H9 (cell line): Measurements from ENCODE around the gene MXD4. TPM values are rescaled to one million over a fixed set of nuclear protein-coding genes. Genes with fewer than 3 reads are reported as not detected.

Source experiments
- DNase-seq: peaks from one replicate; pipeline ENCODE4 v3.0.0-alpha.2; 2017
- H2AFZ ChIP-seq: one replicate; pipeline ENCODE4 v1.6.1; 2013; ENCODE audit warnings: mild to moderate bottlenecking, low read length, control low read depth, moderate library complexity
- H2AK5ac ChIP-seq: 2 replicates; pipeline ENCODE4 v1.6.1; 2013; ENCODE audit warnings: low read length, control low read depth, mixed read lengths; ENCODE audit not compliant: insufficient read length
- H2BK120ac ChIP-seq: one replicate; pipeline ENCODE4 v1.6.1; 2013; ENCODE audit warnings: low read depth, mild to moderate bottlenecking, low read length, control low read depth, inconsistent platforms; ENCODE audit not compliant: poor library complexity, severe bottlenecking
- H2BK12ac ChIP-seq: 2 replicates; pipeline ENCODE4 v1.6.1; 2013; ENCODE audit warnings: low read length, control low read depth, mixed read lengths, low read depth; ENCODE audit not compliant: insufficient read length
- H2BK15ac ChIP-seq: 2 replicates; pipeline ENCODE4 v1.6.1; 2013; ENCODE audit warnings: low read depth, low read length, control low read depth
- H2BK20ac ChIP-seq: one replicate; pipeline ENCODE4 v1.6.1; 2013; ENCODE audit warnings: low read depth, mild to moderate bottlenecking, low read length, control low read depth, inconsistent platforms; ENCODE audit not compliant: poor library complexity, severe bottlenecking
- H2BK5ac ChIP-seq: 2 replicates; pipeline ENCODE4 v1.6.1; 2013; ENCODE audit warnings: low read length, control low read depth, mixed read lengths; ENCODE audit not compliant: insufficient read length
- H3K14ac ChIP-seq: 2 replicates; pipeline ENCODE4 v1.6.1; 2013; ENCODE audit warnings: low read length, control low read depth; ENCODE audit not compliant: insufficient read depth
- H3K18ac ChIP-seq: 2 replicates; pipeline ENCODE4 v1.6.1; 2013; ENCODE audit warnings: low read depth, mild to moderate bottlenecking, mixed read lengths, low read length, control low read depth; ENCODE audit not compliant: insufficient read length
- H3K23ac ChIP-seq: 2 replicates; pipeline ENCODE4 v1.6.1; 2013; ENCODE audit warnings: low read length, control low read depth, mixed read lengths, low read depth; ENCODE audit not compliant: insufficient read length
- H3K23me2 ChIP-seq: 2 replicates; pipeline ENCODE4 v1.6.1; 2013; ENCODE audit warnings: low read depth, mild to moderate bottlenecking, mixed read lengths, low read length, control low read depth; ENCODE audit not compliant: insufficient read length, poor library complexity, severe bottlenecking
- H3K27ac ChIP-seq: 2 replicates; pipeline ENCODE4 v1.5.1; 2013; ENCODE audit warnings: low read length, control low read depth, mixed read lengths, low read depth; ENCODE audit not compliant: insufficient read length
- H3K27me3 ChIP-seq: 2 replicates; pipeline ENCODE4 v1.6.1; 2013; ENCODE audit warnings: low read length, control low read depth, inconsistent platforms; ENCODE audit not compliant: insufficient read depth
- H3K4ac ChIP-seq: 2 replicates; pipeline ENCODE4 v1.6.1; 2013; ENCODE audit warnings: low read depth, mild to moderate bottlenecking, control low read depth, inconsistent platforms, low read length, moderate library complexity
- H3K4me1 ChIP-seq: 2 replicates; pipeline ENCODE4 v1.6.1; 2013; ENCODE audit warnings: low read length, control low read depth, inconsistent platforms; ENCODE audit not compliant: insufficient read depth
- H3K4me2 ChIP-seq: 2 replicates; pipeline ENCODE4 v1.6.1; 2013; ENCODE audit warnings: low read length, control low read depth, mixed read lengths; ENCODE audit not compliant: insufficient read length, insufficient read depth
- H3K56ac ChIP-seq: 2 replicates; pipeline ENCODE4 v1.6.1; 2013; ENCODE audit warnings: low read depth, mild to moderate bottlenecking, mixed read lengths, low read length, control low read depth; ENCODE audit not compliant: insufficient read length
- H3K79me1 ChIP-seq: 2 replicates; pipeline ENCODE4 v1.6.1; 2013; ENCODE audit warnings: low read depth, mild to moderate bottlenecking, moderate library complexity, low read length, control low read depth, inconsistent platforms; ENCODE audit not compliant: insufficient read depth, poor library complexity, severe bottlenecking
- H3K79me2 ChIP-seq: 2 replicates; pipeline ENCODE4 v1.6.1; 2013; ENCODE audit warnings: low read length, control low read depth, inconsistent platforms; ENCODE audit not compliant: insufficient read depth
- H3K9ac ChIP-seq: 2 replicates; pipeline ENCODE4 v1.6.1; 2013; ENCODE audit warnings: low read length, control low read depth, mixed read lengths; ENCODE audit not compliant: insufficient read length; ENCODE audit errors: extremely low read depth
- H3K9me3 ChIP-seq: one replicate; pipeline ENCODE4 v1.6.1; 2013; ENCODE audit warnings: low read depth, low read length, inconsistent platforms; ENCODE audit not compliant: control insufficient read depth
- H3T11ph ChIP-seq: one replicate; pipeline ENCODE4 v1.6.1; 2013; ENCODE audit warnings: mild to moderate bottlenecking, low read length, control low read depth, inconsistent platforms
- H4K20me1 ChIP-seq: one replicate; pipeline ENCODE4 v1.6.1; 2013; ENCODE audit not compliant: control insufficient read depth, insufficient read length, insufficient read depth
- H4K5ac ChIP-seq: 2 replicates; pipeline ENCODE4 v1.6.1; 2013; ENCODE audit warnings: low read depth, mild to moderate bottlenecking, mixed read lengths, low read length, control low read depth; ENCODE audit not compliant: insufficient read length
- H4K8ac ChIP-seq: replicated peaks from 2 replicates; pipeline ENCODE4 v1.6.1; 2013; ENCODE audit warnings: low read length, control low read depth, mixed read lengths, low read depth; ENCODE audit not compliant: insufficient read length
- H4K91ac ChIP-seq: 2 replicates; pipeline ENCODE4 v1.6.1; 2013; ENCODE audit warnings: low read depth, mild to moderate bottlenecking, moderate library complexity, mixed read lengths, low read length, control low read depth; ENCODE audit not compliant: insufficient read length
- H3K27ac Mint-ChIP-seq, 3 experiments: 2 replicates in 2 of 3; 3 replicates in 1 of 3; pipeline ENCODE4 v1.8.0; 2020 to 2021; ENCODE audit warnings: mixed read lengths in 3 of 3, mild to moderate bottlenecking in 1 of 3, moderate library complexity in 1 of 3
- H3K27me3 Mint-ChIP-seq: 2 replicates; pipeline ENCODE4 v1.8.0; 2021; ENCODE audit warnings: low read depth, mild to moderate bottlenecking, moderate library complexity, mixed read lengths
- H3K36me3 Mint-ChIP-seq, 3 experiments: 2 replicates in 2 of 3; 3 replicates in 1 of 3; pipeline ENCODE4 v1.8.0; 2020 to 2021; ENCODE audit warnings: low read depth in 3 of 3, mixed read lengths in 3 of 3; ENCODE audit not compliant: insufficient read depth in 1 of 3
- H3K4me1 Mint-ChIP-seq, 2 experiments: 2 replicates each; pipeline ENCODE4 v1.8.0; 2020; ENCODE audit warnings: mixed read lengths in 2 of 2
- H3K4me3 Mint-ChIP-seq, 2 experiments: 2 replicates in 1 of 2; 3 replicates in 1 of 2; pipeline ENCODE4 v1.8.0; 2020 to 2021; ENCODE audit warnings: mild to moderate bottlenecking in 2 of 2, mixed read lengths in 2 of 2, moderate library complexity in 1 of 2
- H3K9me3 Mint-ChIP-seq, 2 experiments: 2 replicates in 1 of 2; 3 replicates in 1 of 2; pipeline ENCODE4 v1.8.0; 2020; ENCODE audit warnings: mild to moderate bottlenecking in 2 of 2, mixed read lengths in 2 of 2, moderate library complexity in 1 of 2
- WGBS: extraction: QIAGEN DNeasy Blood & Tissue Kit; methylation state at CpG from one replicate; pipeline ENCODE4 v1.1.7; 2013; ENCODE audit warnings: missing lambda C conversion rate, low lambda C conversion rate, mixed read lengths; ENCODE audit not compliant: insufficient read length; ENCODE audit errors: extremely low coverage; 5-methylcytosine and 5-hydroxymethylcytosine counted together
- total RNA-seq: library from RNA; stranded (reverse); gene quantifications from 2 replicates; pipeline ENCODE4 v1.2.1, GENCODE V29; 2021
- TF ChIP-seq, protein P1 (sequence below): fragments of 200-600 bp; sonication (generic); conservative IDR thresholded peaks from 3 replicates; pipeline ENCODE4 v1.8.0; 2021; ENCODE audit warnings: antibody characterized with exemption, mild to moderate bottlenecking

MXD4 gene
- total RNA-seq, 1 experiment from 2014 or later = 24.1 TPM

DNA sequence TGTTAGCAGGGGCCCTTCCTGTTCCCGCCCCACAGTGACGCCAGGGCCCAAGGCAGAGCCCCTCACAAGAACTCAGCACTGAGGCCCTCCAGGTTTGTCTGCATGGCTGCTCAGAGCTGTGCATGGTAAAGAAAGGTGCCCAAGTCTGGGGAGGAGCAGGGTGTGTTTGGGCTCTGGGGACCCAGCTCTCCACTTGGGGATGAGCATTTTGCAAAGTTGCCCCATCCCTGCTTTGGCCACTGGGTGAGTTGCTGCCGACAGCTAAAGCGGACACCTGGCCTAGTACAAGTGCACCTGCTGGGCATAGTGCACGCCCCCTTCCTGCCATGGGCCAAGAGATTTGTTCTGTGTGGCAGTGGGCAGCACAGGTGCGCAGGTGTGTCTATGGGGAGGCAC is 2.0 kb upstream of the MXD4 start:
- H2BK5ac ChIP-seq = no peak overlapping the region
- no peak overlapping the region for H3K27ac ChIP-seq
- no peak overlapping the region; a peak in 1 of 7 replicates for H3K27ac Mint-ChIP-seq
- no peaks in the 10 kb centered on the region for H3K9me3 Mint-ChIP-seq
- no peak overlapping the region for H2BK120ac ChIP-seq
- H3K4me2 ChIP-seq = no peak overlapping the region
- H3T11ph ChIP-seq = no peak overlapping the region
- no peak overlapping the region for H2AK5ac ChIP-seq
- H2BK12ac ChIP-seq = no peak overlapping the region
- H2BK15ac ChIP-seq = no peak overlapping the region
- H4K20me1 ChIP-seq = no peaks in the 10 kb centered on the region
- H2BK20ac ChIP-seq = no peak overlapping the region
- peak overlapping the region in 1 of 2 experiments; percentile 77; a peak in 2 of 5 replicates for H3K4me3 Mint-ChIP-seq
- H3K79me2 ChIP-seq = no peaks in the 10 kb centered on the region
- no peak overlapping the region for H4K8ac ChIP-seq
- TF ChIP-seq, protein P1, sequence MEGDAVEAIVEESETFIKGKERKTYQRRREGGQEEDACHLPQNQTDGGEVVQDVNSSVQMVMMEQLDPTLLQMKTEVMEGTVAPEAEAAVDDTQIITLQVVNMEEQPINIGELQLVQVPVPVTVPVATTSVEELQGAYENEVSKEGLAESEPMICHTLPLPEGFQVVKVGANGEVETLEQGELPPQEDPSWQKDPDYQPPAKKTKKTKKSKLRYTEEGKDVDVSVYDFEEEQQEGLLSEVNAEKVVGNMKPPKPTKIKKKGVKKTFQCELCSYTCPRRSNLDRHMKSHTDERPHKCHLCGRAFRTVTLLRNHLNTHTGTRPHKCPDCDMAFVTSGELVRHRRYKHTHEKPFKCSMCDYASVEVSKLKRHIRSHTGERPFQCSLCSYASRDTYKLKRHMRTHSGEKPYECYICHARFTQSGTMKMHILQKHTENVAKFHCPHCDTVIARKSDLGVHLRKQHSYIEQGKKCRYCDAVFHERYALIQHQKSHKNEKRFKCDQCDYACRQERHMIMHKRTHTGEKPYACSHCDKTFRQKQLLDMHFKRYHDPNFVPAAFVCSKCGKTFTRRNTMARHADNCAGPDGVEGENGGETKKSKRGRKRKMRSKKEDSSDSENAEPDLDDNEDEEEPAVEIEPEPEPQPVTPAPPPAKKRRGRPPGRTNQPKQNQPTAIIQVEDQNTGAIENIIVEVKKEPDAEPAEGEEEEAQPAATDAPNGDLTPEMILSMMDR = no peak
- H3K23ac ChIP-seq = no peak overlapping the region
- no peak overlapping the region for H2AFZ ChIP-seq
- no peak overlapping the region; the same call in 1 of the 2 replicates for H3K14ac ChIP-seq
- H3K79me1 ChIP-seq = no peaks in the 10 kb centered on the region
- no peak overlapping the region for H3K56ac ChIP-seq
- H3K4me1 Mint-ChIP-seq = peaks cover 13 to 16% of the 10 kb centered on the region in 2 experiments
- H3K18ac ChIP-seq = no peak overlapping the region
- H4K91ac ChIP-seq = no peak overlapping the region
- H3K23me2 ChIP-seq = peaks cover 9% of the 10 kb centered on the region
- no CpG with 5 or more reads among the region's 6 CpGs for WGBS
- no peaks in the 10 kb centered on the region for H3K27me3 Mint-ChIP-seq
- H3K36me3 Mint-ChIP-seq = no peaks in the 10 kb centered on the region
- no peak overlapping the region for H3K9ac ChIP-seq
- no peak for DNase-seq
- no peaks in the 10 kb centered on the region for H3K27me3 ChIP-seq
- H3K4ac ChIP-seq = no peak overlapping the region
- H3K9me3 ChIP-seq = no peaks in the 10 kb centered on the region
- peaks cover 2% of the 10 kb centered on the region; the same call in 1 of the 2 replicates for H3K4me1 ChIP-seq
- no peak overlapping the region for H4K5ac ChIP-seq
